Esophagus mucosa (tissue), 1 donor: ENCODE results near the gene DYNLT3. TPM values are rescaled to one million over a fixed set of nuclear protein-coding genes. Genes with fewer than 3 reads are reported as not detected.
A peak's percentile ranks its signal among the peaks of the same experiment; 100 is the strongest.

Experiments used
- ATAC-seq: fragments of 200-7000 bp; cut with Tn5 transposase; one replicate; pipeline ENCODE4 v1.9.1; 2020
- total RNA-seq: library from RNA; stranded (reverse); gene quantifications from one replicate; pipeline ENCODE4 v1.2.4, GENCODE V29; 2023
- donor health status: DM: yes; HTN: yes; CAD: no.

Gene DYNLT3, protein sequence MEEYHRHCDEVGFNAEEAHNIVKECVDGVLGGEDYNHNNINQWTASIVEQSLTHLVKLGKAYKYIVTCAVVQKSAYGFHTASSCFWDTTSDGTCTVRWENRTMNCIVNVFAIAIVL
- total RNA-seq, result 46.0 TPM

- peak; percentile 94 for ATAC-seq
Observed at GRCh38 chrX:37846934-37847732, at the start of gene DYNLT3. Gene DYNLT3, minus strand, starts transcription at chrX:37847571. Its CDS starts 61 bp downstream, at chrX:37847510.

GRCh38 chrX:37896511-37896890, 49.1 kb upstream of the DYNLT3 start:
- no peak for ATAC-seq

DNA sequence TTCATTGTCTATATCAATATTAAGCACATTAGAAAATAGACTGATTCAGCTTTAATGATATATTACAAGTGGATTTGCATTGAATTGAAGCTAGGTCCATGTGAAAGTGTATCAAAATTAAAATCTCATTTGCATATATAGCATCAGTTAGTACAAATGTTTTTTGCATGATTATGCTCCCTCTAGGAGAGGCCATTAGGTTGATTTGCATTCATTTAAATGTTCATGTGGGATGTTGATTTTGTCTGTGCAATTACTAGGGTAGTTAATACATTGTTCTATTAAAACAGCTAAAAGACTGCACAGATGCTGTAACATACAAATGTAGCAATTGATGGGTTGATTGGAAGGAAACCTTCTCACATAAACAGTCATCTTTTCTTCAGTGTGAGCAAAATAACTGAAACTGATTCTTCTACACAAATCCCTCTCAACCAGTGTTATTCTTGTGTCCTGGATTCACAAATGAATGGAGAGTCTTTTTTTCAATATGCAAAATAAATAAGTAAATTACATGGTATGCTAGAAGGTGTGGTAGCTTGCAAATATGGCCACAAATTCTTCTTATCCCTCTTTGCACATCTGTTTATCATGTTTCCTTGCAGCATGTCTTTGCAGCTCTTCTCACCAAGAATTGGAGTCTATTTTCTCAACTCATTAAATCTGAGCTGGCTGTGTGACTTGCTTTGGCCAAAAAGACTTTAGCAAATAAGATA, 48.6 kb upstream of the DYNLT3 start:
- ATAC-seq, result no peak

- no peak for ATAC-seq
Observed at GRCh38 chrX:37894725-37895124, 47.4 kb upstream of the DYNLT3 start.

GRCh38 chrX:37888010-37888409, 40.6 kb upstream of the DYNLT3 start:
- ATAC-seq, result no peak

DNA sequence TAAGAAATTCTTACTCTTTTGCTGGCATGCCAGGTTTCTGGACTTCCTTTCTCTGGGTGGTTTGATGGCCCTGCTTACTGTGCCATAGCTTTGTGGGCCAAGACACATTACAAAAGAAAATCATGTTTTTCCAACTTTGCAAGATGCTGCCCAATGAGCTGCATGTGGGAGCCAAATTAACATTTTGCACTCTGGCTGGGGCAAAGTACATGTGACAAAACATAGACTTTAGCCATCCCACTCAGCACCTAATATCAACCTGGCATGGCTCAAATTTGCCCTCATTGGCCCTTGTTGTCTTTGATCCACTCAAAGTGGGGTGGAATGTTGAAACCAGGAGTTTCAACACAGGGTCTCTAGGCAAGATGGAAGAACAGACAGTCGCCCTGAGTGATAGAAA, 40.0 kb upstream of the DYNLT3 start:
- no peak for ATAC-seq

DNA sequence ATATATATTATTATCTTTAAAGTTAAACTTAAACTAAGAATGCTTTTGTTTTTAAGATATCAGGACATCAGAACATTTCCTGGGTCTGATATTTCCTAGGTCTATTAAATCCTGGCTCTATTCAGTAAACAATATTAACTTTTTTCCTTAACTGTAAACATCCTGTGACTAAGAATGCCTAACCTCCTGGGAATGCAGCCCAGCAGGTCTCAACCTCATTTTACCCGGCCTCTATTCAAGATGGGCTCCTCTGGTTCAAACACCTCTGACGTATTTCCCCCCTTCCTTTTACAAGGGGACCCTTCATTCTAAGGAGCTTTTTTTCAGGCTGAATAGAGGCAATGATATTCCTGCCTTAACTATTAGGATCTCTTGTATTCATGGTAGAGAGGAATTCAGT, 35.8 kb upstream of the DYNLT3 start:
- ATAC-seq, result no peak

DNA sequence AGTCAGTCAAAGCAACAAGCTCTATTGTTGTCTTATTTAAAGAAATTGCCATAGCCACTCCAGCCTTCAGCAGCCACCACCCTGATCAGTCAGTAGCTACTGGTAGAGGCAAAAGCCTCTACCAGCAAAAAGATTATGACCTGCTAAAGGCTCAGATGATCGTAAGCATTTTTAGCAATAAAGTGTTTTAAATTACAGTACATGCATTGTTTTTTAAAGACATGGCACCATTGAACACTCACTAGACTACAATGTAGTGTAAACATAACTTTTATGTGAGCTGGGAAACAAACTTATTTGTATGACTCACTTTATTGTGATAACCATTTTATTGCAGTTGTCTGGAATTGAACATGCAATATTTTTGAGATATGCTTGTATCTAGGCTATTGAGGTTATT, 32.3 kb upstream of the DYNLT3 start:
- ATAC-seq, result no peak

DNA sequence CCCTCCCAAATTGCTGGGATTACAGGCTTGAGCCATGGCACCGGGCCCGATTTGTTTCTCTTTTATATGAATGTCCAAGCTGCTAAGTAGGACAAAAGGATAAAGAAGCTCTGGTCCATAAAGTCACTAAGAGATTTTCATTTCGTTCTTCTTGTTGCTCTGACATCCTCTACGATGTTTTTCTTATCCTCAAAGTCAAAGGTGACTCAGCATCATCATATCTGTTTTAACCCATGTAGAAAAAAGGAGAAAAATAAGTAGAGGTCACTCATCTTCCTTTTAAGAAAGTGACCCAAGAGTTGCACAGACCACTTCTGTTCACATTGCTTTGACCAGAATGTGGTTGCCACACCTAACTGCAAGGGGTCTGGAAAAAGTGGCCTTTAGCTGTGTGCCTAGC, 29.3 kb upstream of the DYNLT3 start:
- no peak for ATAC-seq

- ATAC-seq, result no peak
Observed at GRCh38 chrX:37875675-37876074, 28.3 kb upstream of the DYNLT3 start.

GRCh38 chrX:37873220-37873619, 25.8 kb upstream of the DYNLT3 start:
- ATAC-seq, result no peak

GRCh38 chrX:37872303-37872655, 24.9 kb upstream of the DYNLT3 start:
- ATAC-seq, result no peak

- peak; percentile 87 for ATAC-seq
Observed at GRCh38 chrX:37871626-37872302, 24.4 kb upstream of the DYNLT3 start.

DNA sequence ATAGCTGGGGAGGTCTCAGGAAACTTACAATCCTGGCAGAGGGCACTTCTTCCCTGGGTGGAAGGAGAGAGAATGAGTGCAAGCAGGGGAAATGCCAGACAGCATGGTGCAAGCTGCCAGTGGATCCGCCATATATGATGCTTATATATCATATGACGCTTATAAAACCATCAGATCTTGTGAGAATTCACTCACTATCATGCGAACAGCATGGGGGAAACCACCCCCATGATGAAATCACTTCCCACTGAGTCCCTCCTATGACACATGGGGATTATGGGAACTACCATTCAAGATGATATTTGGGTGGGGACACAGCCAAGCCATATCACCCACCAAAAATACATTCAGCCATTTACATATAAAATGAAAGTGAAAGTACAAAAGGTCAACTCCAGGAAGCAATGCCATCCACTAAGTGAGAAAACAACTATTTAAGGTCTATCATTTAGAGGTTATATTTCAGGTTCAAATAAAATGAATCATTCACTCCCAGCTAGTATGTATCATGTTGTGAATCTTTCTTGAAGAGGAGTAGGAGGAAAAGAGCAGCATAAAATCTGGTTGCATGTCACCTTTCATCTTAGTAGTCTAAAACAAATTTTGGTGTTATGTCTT, 20.3 kb upstream of the DYNLT3 start:
- no peak for ATAC-seq

DNA sequence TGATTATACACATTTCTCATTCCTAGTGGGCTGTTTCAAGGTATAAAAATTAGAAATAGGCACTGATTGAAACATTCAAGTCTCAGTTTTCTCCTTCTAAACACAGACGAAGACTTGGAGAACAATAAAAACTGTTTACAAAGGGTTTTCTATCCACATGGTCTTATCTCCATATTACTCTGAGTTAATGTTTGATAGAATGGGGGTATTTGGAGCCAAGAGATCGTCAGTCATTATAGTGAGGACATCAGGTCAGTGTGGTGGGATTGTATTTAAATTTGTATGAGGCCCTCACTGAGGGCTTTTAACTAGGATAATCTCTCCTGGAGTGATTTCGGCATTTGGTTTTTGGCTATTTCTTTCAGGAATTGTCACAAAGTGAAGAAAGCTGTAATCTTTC, 16.4 kb upstream of the DYNLT3 start:
- no peak for ATAC-seq

GRCh38 chrX:37862851-37863250, 15.5 kb upstream of the DYNLT3 start:
- ATAC-seq, result no peak

- ATAC-seq, result no peak
Observed at GRCh38 chrX:37860721-37861120, 13.3 kb upstream of the DYNLT3 start.

DNA sequence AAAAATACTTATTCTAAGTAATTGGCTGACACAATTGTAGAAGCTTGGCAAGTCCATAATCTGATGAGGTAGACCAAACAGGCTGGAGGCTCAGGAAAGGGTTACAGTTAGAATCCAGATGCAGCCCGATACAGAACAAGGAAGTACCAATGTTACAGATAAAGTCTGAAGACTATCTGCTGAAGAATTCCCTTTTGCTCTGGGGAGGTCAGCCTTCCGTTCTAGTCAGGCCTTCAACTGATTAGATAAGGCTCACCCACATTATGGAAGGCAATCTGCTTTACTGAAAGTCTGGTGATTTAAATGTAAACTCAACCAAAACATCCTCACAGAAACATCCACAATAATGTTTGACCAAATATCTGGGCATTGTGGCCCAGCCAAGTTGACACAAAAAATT, 7.4 kb upstream of the DYNLT3 start:
- no peak for ATAC-seq

GRCh38 chrX:37854148-37854547, 6.8 kb upstream of the DYNLT3 start:
- ATAC-seq, result no peak

GRCh38 chrX:37847733-37848197, 394 bp upstream of the DYNLT3 start:
- ATAC-seq, result no peak

DNA sequence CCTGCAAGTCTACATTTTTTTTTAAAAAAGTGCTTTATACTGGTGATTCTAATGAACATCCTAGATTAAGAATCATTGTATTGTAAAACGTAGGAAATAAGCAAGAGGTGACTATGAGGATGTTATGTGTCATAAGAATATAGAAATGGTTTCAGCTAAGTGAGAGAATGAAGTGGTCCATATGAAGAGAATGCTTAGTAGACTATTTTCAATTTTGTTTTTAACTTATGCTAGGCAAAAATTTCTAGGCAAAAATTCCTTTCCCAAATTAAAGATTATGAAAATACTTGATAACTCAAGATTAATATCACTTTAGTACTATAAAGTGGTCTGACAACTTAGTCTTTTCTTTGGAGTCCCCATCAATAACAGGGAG, 825 bp downstream of the DYNLT3 start:
- ATAC-seq, result no peak

GRCh38 chrX:37846141-37846540, 1.2 kb downstream of the DYNLT3 start:
- ATAC-seq, result peak; percentile 69

DNA sequence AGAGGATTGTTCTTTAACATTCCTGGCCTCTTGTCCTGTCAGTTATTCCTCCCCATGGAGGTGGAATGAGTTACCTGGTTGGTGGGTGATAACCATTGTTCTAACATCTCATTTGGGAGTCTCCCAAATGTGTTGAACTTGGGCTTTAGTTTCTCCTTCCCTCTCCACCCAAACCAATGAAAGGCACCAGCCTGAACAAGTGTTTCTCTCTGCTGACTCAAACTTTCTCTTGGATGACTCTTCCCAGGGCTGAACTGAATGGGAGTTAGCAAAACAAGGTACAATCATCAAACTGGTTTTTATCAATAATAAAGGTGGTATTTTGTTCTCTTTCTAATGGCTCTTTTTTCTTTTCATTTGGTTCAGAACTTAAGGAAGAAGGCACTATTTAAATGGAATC, 2.7 kb downstream of the DYNLT3 start:
- ATAC-seq, result peak; percentile 54
